HG03103 (cell line): Measurements from ENCODE around the gene NOS3.

ENCODE experiments used
- ATAC-seq: cut with Tn5 transposase; IDR thresholded peaks from one replicate; pipeline ENCODE4 v1.9.1; 2021; ENCODE audit warnings: low read depth; ENCODE audit not compliant: unreplicated experiment

Gene NOS3

GRCh38 chr7:150963707-150964559 lies 26.9 kb upstream of the NOS3 start:
- ATAC-seq: no peak

DNA sequence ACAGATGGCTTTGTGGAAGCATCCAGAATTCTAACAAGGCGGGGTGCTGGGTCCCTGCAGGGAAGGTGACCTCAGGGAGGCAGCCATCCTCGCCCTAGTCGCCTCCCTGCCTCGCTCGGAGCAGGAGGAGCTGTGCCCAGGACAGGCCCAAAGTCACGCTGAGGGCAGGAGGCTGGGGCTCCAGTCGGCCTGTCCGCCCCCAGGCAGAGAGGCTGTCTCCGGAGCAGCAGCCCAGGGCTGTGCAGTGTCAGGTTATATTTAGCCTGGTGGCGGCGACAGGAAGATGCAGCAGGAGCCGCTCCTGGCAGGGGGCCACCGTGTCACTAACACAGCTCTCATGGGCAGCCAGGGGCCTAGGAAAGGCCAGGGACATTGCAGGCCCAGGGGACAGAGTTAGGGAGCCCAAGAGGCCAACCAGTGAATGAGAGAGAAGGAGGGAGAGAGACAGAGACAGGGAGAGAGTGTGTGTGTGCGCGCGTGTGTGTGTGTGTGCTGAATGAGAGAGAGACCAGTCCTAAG lies 26.2 kb upstream of the NOS3 start:
- ATAC-seq: no peak

GRCh38 chr7:150965273-150965830 lies 25.5 kb upstream of the NOS3 start:
- no peak for ATAC-seq

DNA sequence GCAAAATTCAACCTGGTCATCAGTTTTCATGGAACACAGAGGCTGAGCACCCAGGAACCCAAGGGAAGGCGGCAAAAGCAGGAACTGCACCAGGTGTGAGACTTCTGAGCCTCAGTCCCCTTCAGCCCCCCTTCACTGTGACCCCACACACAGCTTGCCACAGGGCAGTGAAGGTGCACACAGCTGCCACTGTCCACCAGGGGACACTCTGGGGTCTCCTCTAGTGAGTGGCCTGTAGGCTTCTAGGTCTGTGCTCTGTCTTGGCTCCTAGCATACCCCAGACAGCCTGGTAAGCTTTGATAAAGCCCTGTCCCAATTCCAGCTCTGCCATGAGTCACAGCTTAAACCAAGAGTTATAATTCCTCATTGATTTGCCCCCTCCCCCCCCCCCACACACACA lies 24.8 kb upstream of the NOS3 start:
- ATAC-seq: no peak

- ATAC-seq: no peak
These were observed 23.5 kb upstream of the NOS3 start for GRCh38 chr7:150967349-150967748.

DNA sequence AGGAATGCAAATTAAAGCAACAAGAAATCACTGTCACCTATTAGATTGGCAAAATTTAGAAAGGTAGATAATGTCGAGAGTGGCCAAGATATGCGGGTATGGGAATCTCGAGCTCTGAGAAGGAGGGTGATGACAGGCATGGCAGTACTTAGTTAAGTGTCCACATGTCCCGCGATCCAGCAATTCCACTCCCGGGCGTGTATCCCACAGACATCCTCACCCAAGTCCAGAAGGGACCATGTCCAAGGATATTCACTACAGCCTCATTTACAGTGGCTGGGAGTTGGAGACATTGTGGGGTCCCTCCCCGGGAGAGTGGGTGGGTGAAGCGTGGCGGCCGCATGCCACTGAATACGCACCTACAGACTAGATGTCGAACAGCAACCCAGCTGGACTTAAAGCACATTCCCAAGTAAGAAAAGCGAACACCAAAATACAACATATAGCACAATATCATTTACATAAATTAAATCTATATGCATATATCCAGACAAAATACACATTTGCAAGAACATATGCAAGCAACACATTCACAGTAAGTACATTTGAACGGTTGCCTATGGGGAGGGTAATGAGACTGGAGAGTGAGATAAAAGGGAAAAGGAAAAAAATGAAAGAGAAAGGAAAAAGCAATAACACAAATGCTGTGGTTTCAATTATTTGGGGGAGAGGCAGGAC lies 22.6 kb upstream of the NOS3 start:
- ATAC-seq: no peak

- no peak for ATAC-seq
These were observed 22.0 kb upstream of the NOS3 start for GRCh38 chr7:150968734-150969372.

DNA sequence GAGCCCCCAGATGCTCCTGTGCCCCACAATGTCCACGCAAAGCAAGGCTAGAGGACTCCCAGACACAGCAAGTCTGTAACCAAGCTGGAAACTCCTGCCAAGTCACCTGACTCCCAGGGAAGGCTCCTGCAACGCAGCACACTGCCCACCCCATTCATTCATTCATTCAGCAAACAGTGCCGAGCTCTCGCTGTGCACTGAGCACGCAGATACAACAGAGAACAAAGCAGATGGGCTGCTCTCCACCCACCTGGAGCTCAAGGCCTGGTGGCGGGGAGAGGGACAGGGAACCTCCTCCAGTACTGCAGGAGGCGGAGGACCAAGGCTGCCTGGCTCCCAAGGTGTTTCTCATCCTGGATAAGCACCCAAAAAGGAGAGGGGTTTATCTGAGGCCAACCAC lies 21.3 kb upstream of the NOS3 start:
- ATAC-seq: no peak

GRCh38 chr7:150970424-150970823 lies 20.4 kb upstream of the NOS3 start:
- ATAC-seq: no peak

GRCh38 chr7:150971242-150972022 lies 19.4 kb upstream of the NOS3 start:
- no peak for ATAC-seq

DNA sequence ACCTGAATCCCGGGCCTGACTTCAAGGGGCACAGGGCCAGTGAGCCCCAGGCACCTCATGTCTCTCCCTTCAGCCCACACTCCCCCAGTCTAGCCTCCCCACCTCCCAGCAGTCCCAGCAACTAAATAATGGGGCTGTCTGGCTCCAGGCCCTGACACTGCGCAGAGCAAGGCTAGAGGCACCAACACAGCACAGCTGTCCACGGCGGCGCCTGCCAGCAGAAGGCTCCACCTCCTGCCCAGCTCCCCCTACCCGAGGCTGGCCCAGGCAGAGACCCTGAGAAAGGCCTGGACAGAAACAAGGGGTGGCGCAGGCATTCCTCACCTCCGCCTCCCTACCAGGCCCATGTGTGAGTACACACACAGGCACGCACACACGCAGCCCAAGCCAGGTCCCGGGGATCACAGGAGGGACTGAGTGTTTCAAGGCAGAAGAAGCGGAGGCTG lies 18.8 kb upstream of the NOS3 start:
- no peak for ATAC-seq

- no peak for ATAC-seq
These were observed 18.1 kb upstream of the NOS3 start for GRCh38 chr7:150972741-150973140.

- ATAC-seq: no peak
These were observed 17.0 kb upstream of the NOS3 start for GRCh38 chr7:150973571-150974451.

DNA sequence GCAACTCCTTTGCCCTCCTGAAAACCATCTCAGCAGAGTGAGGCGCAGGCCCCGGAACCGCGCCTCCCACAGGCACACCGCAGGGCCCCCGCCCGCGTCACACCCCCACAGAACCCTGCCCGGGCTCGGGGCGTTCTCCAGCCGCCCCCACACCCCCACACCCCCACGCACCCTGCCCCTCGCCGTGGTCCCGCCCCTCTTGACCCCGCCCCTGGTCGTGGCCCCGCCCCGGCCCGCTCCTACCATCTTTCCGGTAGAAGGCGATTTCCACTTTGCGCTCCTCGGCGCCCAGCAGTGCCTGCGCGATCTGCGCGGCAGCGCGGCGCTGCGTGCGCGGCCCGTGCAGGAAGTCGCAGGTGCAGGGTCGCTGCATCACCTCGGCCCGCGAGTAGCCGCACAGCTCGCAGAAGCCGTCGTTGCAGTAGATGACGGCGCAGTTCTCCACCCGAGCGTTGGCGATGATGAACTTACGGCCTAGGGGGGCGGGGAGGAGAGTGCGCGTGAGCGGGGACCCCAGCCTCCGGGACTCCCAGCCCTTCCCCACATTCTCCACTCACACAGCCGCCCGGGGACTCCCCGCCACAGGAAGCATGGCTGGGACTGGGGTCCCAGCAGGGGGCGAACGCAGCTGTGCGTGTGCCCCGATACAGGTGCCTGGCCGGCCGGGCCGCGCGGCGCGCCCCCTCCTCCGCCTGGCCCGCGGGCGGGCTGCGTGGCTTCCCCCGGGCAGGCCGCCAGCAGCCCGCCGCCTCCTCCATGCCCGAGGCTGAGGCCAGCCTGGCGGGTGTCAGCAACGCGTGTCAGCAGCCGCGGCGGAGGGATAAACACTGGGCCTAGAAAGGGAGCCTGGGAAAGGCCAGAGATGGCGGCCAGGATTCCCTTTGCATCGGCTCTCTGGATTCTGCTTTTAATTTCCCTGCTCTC lies 16.1 kb upstream of the NOS3 start:
- ATAC-seq: no peak

GRCh38 chr7:150975536-150976319 lies 15.1 kb upstream of the NOS3 start:
- ATAC-seq: no peak

GRCh38 chr7:150976529-150977381 lies 14.1 kb upstream of the NOS3 start:
- ATAC-seq: no peak
